ENCODE data around the gene IPO5. TPM values are rescaled to one million over a fixed set of nuclear protein-coding genes. Genes with fewer than 3 reads are reported as not detected.

Gene IPO5
- total and polyA plus RNA-seq, 2 of the 4 experiments (the other 2 are of a cell fraction), result 89.2 to 270 TPM

GRCh38 chr13:97932647-97933046 lies 20.8 kb upstream of the IPO5 start:
- H2BK120ac ChIP-seq (ENCODE audit: low read depth, low read length), result no peak overlapping the region

More at GRCh38 chr13:97932647-97933046, 20.8 kb upstream of the IPO5 start:
- Histone ChIP-seq H4K91ac (ENCODE audit: insufficient read depth, low read depth, low read length) (no peak overlapping the region), H2AK5ac (ENCODE audit: low read depth, low read length) (no peak overlapping the region), H3K36me3 (ENCODE audit: control insufficient read depth, insufficient read depth, low read length) (no peaks in the 10 kb centered on the region), H4K8ac (ENCODE audit: low read depth in 2 of 2, low read length in 2 of 2) (no peak overlapping the region), H3K79me1 (ENCODE audit: low read depth in 1 of 2, low read length in 2 of 2) (no peaks in the 10 kb centered on the region), H4K5ac (ENCODE audit: low read depth, low read length) (no peak overlapping the region), H3K9me3 (ENCODE audit: control insufficient read depth, insufficient read depth, low read length) (no peaks in the 10 kb centered on the region), H2BK15ac (ENCODE audit: low read depth, low read length) (no peak overlapping the region), H3K9ac (ENCODE audit: low read depth, low read length) (no peak overlapping the region), H3K27me3 (ENCODE audit: control insufficient read depth, insufficient read depth, low read length) (no peaks in the 10 kb centered on the region), H2AK9ac (replicated peaks; ENCODE audit: low read depth, low read length, poor library complexity) (no peak overlapping the region), H2BK20ac (ENCODE audit: low read depth, low read length) (no peak overlapping the region), H2AFZ (replicated peaks; ENCODE audit: low read length, poor library complexity) (no peak overlapping the region), H3K14ac (replicated peaks; ENCODE audit: low read depth, low read length) (no peak overlapping the region), H4K20me1 (ENCODE audit: insufficient read depth, low read length) (no peaks in the 10 kb centered on the region), H2BK5ac (ENCODE audit: low read depth, low read length, poor library complexity, severe bottlenecking) (no peak overlapping the region), H3K18ac (ENCODE audit: low read depth, low read length) (no peak overlapping the region), H3K4ac (ENCODE audit: low read depth, low read length) (no peak overlapping the region), H3K23ac (ENCODE audit: low read depth, low read length) (no peak overlapping the region), H3K9me1 (ENCODE audit: insufficient read depth, low read length) (no peaks in the 10 kb centered on the region), H3K4me1 (ENCODE audit: control insufficient read depth, insufficient read depth, low read length) (no peaks in the 10 kb centered on the region), H3K56ac (ENCODE audit: extremely low read depth, insufficient read depth, low read length) (no peak overlapping the region), H3K4me2 (ENCODE audit: low read depth, low read length) (no peak overlapping the region), H3K27ac (ENCODE audit: insufficient read depth, low read length) (no peak overlapping the region), H3K4me3 (ENCODE audit: insufficient read depth, low read depth, low read length) (no peak overlapping the region)
- intact Hi-C loops (cut with micrococcal nuclease), result loop anchor here (5.0 kb wide), 1 partner anchor 35 kb away; no protein-coding TSS in a partner anchor
- POLR2A ChIA-PET (ENCODE audit: unreplicated experiment), result no interaction called here
- TF ChIP-seq ELK1 (IDR thresholded peaks at IDR 0.05; ENCODE audit: borderline replicate concordance, low read depth, low read length) (no peak), FOS (IDR thresholded peaks at IDR 0.05; ENCODE audit: low read depth, low read length) (no peak), USF2 (IDR thresholded peaks at IDR 0.05; ENCODE audit: low read depth, low read length) (no peak), CHD1 (IDR thresholded peaks at IDR 0.05; ENCODE audit: low read depth, low read length) (no peak), RAD21 (IDR thresholded peaks at IDR 0.05; ENCODE audit: low read length) (no peak), BHLHE40 (IDR thresholded peaks at IDR 0.05; ENCODE audit: low read depth, low read length) (no peak), MAZ (IDR thresholded peaks at IDR 0.05; ENCODE audit: borderline replicate concordance, low read depth, low read length) (no peak), RCOR1 (IDR thresholded peaks at IDR 0.05; ENCODE audit: insufficient replicate concordance, low read length) (no peak), SMC3 (IDR thresholded peaks at IDR 0.05; ENCODE audit: low read depth, low read length) (no peak), CEBPB (IDR thresholded peaks at IDR 0.05; ENCODE audit: low read depth, low read length) (no peak)
- dilution Hi-C loops (cut with HindIII; ENCODE audit: low sequenced_read_pairs, unreplicated experiment), result no loop called here
- CTCF ChIA-PET, result no interaction called here
- ATAC-seq (ENCODE audit: low read depth), result no peak
- WGBS, 2 experiments (ENCODE audit: extremely low coverage in 2 of 2, insufficient read length in 1 of 2), result 87% methylated on average over 2 of the region's 5 CpGs; no CpG with 5 or more reads in 1 of the 2 experiments
- BruUV-seq (replicated peaks), result no TSS peak
- in situ Hi-C loops (cut with MboI; ENCODE audit: low sequenced_read_pairs), result no loop called here
- DNase-seq, result no peak

Measured in IMR-90 (cell line).